ENCODE results near the gene CCDC9B.

The CCDC9B gene

DNA sequence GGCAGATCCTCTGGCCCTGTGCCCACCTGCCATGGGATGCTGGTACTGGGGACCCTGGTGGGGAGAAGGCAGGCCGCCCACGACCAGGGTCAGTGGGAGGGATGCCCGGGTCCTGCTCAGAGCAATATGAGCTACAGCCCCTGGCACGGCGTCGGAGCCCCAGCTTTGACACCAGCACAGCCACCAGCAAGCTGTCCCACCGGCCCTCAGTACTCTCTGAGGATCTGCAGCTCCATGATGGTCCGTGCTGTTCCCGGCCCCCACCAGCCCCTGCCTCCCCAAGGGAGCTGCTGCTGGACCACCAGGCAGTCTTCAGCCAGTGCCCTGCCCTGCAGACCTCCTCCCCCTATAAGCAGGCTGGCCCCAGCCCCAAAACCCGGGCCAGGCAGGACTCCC lies 28.7 kb upstream of the CCDC9B start:
- TF ChIP-seq, protein P1, sequence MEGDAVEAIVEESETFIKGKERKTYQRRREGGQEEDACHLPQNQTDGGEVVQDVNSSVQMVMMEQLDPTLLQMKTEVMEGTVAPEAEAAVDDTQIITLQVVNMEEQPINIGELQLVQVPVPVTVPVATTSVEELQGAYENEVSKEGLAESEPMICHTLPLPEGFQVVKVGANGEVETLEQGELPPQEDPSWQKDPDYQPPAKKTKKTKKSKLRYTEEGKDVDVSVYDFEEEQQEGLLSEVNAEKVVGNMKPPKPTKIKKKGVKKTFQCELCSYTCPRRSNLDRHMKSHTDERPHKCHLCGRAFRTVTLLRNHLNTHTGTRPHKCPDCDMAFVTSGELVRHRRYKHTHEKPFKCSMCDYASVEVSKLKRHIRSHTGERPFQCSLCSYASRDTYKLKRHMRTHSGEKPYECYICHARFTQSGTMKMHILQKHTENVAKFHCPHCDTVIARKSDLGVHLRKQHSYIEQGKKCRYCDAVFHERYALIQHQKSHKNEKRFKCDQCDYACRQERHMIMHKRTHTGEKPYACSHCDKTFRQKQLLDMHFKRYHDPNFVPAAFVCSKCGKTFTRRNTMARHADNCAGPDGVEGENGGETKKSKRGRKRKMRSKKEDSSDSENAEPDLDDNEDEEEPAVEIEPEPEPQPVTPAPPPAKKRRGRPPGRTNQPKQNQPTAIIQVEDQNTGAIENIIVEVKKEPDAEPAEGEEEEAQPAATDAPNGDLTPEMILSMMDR (IDR thresholded peaks at IDR 0.05; ENCODE audit: control insufficient read depth, extremely low read depth, insufficient read depth): no peak
- H3K4me3 ChIP-seq (ENCODE audit: low read depth, low read length): no peak overlapping the region
- no peak for DNase-seq (ENCODE audit: low read depth)

- H3K4me3 ChIP-seq (ENCODE audit: low read depth, low read length): no peak overlapping the region
- DNase-seq (ENCODE audit: low read depth): no peak
- TF ChIP-seq, protein P1 (IDR thresholded peaks at IDR 0.05; ENCODE audit: control insufficient read depth, extremely low read depth, insufficient read depth): no peak
These were observed 28.2 kb upstream of the CCDC9B start for GRCh38 chr15:40368719-40369473.

DNA sequence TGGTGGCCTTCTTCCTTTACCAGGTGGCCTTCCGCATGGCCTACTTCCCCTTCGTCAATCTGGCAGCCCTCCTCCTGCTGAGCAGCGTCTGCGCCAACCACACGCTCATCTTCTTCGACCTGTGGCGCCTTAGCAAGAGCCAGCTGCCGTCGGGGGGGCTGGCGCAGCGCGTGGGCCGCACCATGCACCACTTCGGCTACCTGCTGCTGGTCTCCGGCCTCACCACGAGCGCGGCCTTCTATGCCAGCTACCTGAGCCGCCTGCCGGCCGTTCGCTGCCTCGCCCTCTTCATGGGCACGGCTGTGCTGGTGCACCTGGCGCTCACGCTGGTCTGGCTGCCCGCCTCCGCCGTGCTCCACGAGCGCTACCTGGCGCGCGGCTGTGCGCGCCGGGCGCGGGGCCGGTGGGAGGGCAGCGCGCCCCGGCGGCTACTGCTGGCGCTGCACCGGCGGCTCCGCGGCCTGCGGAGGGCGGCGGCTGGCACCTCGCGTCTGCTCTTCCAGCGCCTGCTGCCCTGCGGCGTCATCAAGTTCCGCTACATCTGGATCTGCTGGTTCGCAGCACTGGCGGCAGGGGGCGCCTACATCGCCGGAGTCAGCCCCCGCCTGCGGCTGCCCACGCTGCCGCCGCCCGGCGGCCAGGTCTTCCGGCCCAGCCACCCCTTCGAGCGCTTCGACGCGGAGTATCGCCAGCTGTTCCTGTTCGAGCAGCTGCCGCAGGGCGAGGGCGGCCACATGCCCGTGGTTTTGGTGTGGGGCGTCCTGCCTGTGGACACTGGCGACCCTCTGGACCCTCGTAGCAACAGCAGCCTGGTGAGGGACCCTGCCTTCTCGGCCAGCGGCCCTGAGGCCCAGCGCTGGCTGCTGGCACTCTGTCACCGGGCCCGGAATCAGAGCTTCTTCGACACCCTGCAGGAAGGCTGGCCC lies 27.2 kb upstream of the CCDC9B start:
- no peak overlapping the region for H3K4me3 ChIP-seq (ENCODE audit: low read depth, low read length)
- peak; percentile 42 for DNase-seq (ENCODE audit: low read depth)
- TF ChIP-seq, protein P1 (IDR thresholded peaks at IDR 0.05; ENCODE audit: control insufficient read depth, extremely low read depth, insufficient read depth): peak; percentile 45

- TF ChIP-seq, protein P1 (IDR thresholded peaks at IDR 0.05; ENCODE audit: control insufficient read depth, extremely low read depth, insufficient read depth): no peak
- no peak overlapping the region for H3K4me3 ChIP-seq (ENCODE audit: low read depth, low read length)
- no peak for DNase-seq (ENCODE audit: low read depth)
These were observed 26.6 kb upstream of the CCDC9B start for GRCh38 chr15:40367371-40367685.

- TF ChIP-seq, protein P1 (IDR thresholded peaks at IDR 0.05; ENCODE audit: control insufficient read depth, extremely low read depth, insufficient read depth): no peak
- peak; percentile 86 for DNase-seq (ENCODE audit: low read depth)
These were observed 26.0 kb upstream of the CCDC9B start for GRCh38 chr15:40366457-40367370.

GRCh38 chr15:40365624-40366456 lies 25.1 kb upstream of the CCDC9B start:
- no peak for DNase-seq (ENCODE audit: low read depth)
- no peak overlapping the region for H3K4me3 ChIP-seq (ENCODE audit: low read depth, low read length)
- TF ChIP-seq, protein P1 (IDR thresholded peaks at IDR 0.05; ENCODE audit: control insufficient read depth, extremely low read depth, insufficient read depth): no peak

More at GRCh38 chr15:40366457-40367370, 26.0 kb upstream of the CCDC9B start:
- H3K4me3 ChIP-seq (ENCODE audit: low read depth, low read length): no peak overlapping the region
